Sigmoid colon (tissue), 7 donors: Measurements from ENCODE around the gene MAPRE2. TPM values are rescaled to one million over a fixed set of nuclear protein-coding genes. Genes with fewer than 3 reads are reported as not detected.

ENCODE experiments used
- DNase-seq: peaks from one replicate; pipeline ENCODE4 v3.0.0-alpha.2; 2019
- H3K27ac ChIP-seq, 4 donors: fragments of 200-600 bp; sonication (generic); one replicate each; pipeline ENCODE4 v1.5.1; 2016 to 2019; ENCODE audit warnings: mild to moderate bottlenecking in 1 of 4
- H3K27me3 ChIP-seq, 3 donors: fragments of 200-600 bp; sonication (generic); one replicate each; pipeline ENCODE4 v1.5.1; 2019; ENCODE audit warnings: mild to moderate bottlenecking in 1 of 3
- H3K36me3 ChIP-seq, 4 donors: fragments of 200-600 bp; sonication (generic); one replicate each; pipeline ENCODE4 v1.5.1; 2016 to 2019
- H3K4me1 ChIP-seq, 4 donors: fragments of 200-600 bp; sonication (generic); one replicate each; pipeline ENCODE4 v1.5.1; 2017 to 2019
- H3K4me3 ChIP-seq, 4 donors: fragments of 200-600 bp; sonication (generic); one replicate each; pipeline ENCODE4 v1.5.1; 2017 to 2019; ENCODE audit warnings: mild to moderate bottlenecking in 2 of 4, moderate library complexity in 1 of 4
- H3K9me3 ChIP-seq, 4 donors: fragments of 200-600 bp in 3 of 4; sonication (generic) in 3 of 4; one replicate each; pipeline versions ENCODE4 v1.5.1 to v1.6.1; 2013 to 2019
- CTCF ChIP-seq, 4 experiments: fragments of 450-650 bp in 3 of 4; fragments of 200-600 bp in 1 of 4; IDR thresholded peaks; one replicate each; pipeline ENCODE4 v1.5.1; 2016 to 2019; ENCODE audit warnings: antibody characterized with exemption in 4 of 4, mild to moderate bottlenecking in 3 of 4, moderate library complexity in 2 of 4
- EP300 ChIP-seq, 4 donors: sonication (generic); formaldehyde crosslinking; IDR thresholded peaks; one replicate each; pipeline ENCODE4 v1.6.1; 2017; ENCODE audit warnings: antibody characterized with exemption in 4 of 4
- POLR2A ChIP-seq, 2 donors: fragments of 450-650 bp; IDR thresholded peaks; one replicate each; pipeline ENCODE4 v1.6.1; 2016; ENCODE audit warnings: antibody characterized with exemption in 2 of 2, mild to moderate bottlenecking in 2 of 2, moderate library complexity in 2 of 2
- POLR2AphosphoS5 ChIP-seq, 4 donors: sonication (generic); formaldehyde crosslinking; IDR thresholded peaks; one replicate each; pipeline ENCODE4 v1.6.1; 2017; ENCODE audit warnings: antibody characterized with exemption in 4 of 4
- WGBS, 2 donors: extraction: QIAGEN DNeasy Blood & Tissue Kit; methylation state at CpG; one replicate each; pipeline ENCODE4 v1.1.7; 2013; 5-methylcytosine and 5-hydroxymethylcytosine counted together
- intact Hi-C: fragments of 100-400 bp; cut with DNase I; formaldehyde crosslinking; loops from one replicate; pipeline ENCODE4 v1.15.1; 2023
- polyA plus RNA-seq, 3 donors: library from polyadenylated mRNA; stranded (reverse); fragments of 200-250 nt; gene quantifications; one replicate each; pipeline ENCODE4 v1.2.3, GENCODE V29; 2013
- total RNA-seq, 4 donors: library from RNA; depleted of rRNA; stranded (reverse); fragments of >200 nt; gene quantifications; one replicate each; pipeline ENCODE4 v1.1.0, GENCODE V29; 2016
- donor health status: healthy with polysubstance abuse.
- donor health status: Bipolar disorder and iron deficiency.
- donor health status: healthy.

Gene MAPRE2
- total and polyA plus RNA-seq, 7 donors, result 14.0 to 31.6 (median 21.0) TPM

GRCh38 chr18:35174093-35174731 lies 133.0 kb downstream of the MAPRE2 start:
- H3K36me3 ChIP-seq, result no peaks in the 10 kb centered on the region
- intact Hi-C loops, result no loop called here
- 12 to 22% methylated on average over 5 of the region's 5 CpGs for WGBS, 2 donors
- DNase-seq, result no peak
- TF ChIP-seq EP300 (IDR thresholded peaks at IDR 0.05) (no peak), POLR2A (IDR thresholded peaks at IDR 0.05) (no peak), CTCF (IDR thresholded peaks at IDR 0.05) (no peak), POLR2AphosphoS5 (IDR thresholded peaks at IDR 0.05) (no peak)
- H3K27me3 ChIP-seq, result no peaks in the 10 kb centered on the region
- peaks cover 0 to 4% (median 0%) of the 10 kb centered on the region in 4 donors for H3K9me3 ChIP-seq
- no peak overlapping the region for H3K4me3 ChIP-seq
- no peak overlapping the region for H3K27ac ChIP-seq
- H3K4me1 ChIP-seq, result no peaks in the 10 kb centered on the region

GRCh38 chr18:35174745-35175144 lies 133.5 kb downstream of the MAPRE2 start:
- WGBS, 2 donors, result 54 to 74% methylated on average over 2 of the region's 2 CpGs
- intact Hi-C loops, result no loop called here

GRCh38 chr18:35176925-35177324 lies 135.7 kb downstream of the MAPRE2 start:
- Histone ChIP-seq H3K27ac (no peak overlapping the region), H3K27me3 (no peaks in the 10 kb centered on the region), H3K9me3 (peaks cover 0 to 4% (median 0%) of the 10 kb centered on the region in 4 donors), H3K36me3 (no peaks in the 10 kb centered on the region), H3K4me1 (no peaks in the 10 kb centered on the region), H3K4me3 (no peak overlapping the region)
- intact Hi-C loops, result no loop called here
- DNase-seq, result no peak
- 95 to 96% methylated on average over 3 of the region's 3 CpGs for WGBS, 2 donors
- TF ChIP-seq CTCF (IDR thresholded peaks at IDR 0.05), result no peak
- no peak for TF ChIP-seq POLR2AphosphoS5 (IDR thresholded peaks at IDR 0.05)
- TF ChIP-seq EP300 (IDR thresholded peaks at IDR 0.05), result no peak
- TF ChIP-seq POLR2A (IDR thresholded peaks at IDR 0.05), result no peak

More at GRCh38 chr18:35174745-35175144, 133.5 kb downstream of the MAPRE2 start:
- Histone ChIP-seq H3K36me3 (no peaks in the 10 kb centered on the region), H3K4me1 (no peaks in the 10 kb centered on the region), H3K9me3 (peaks cover 0 to 4% (median 0%) of the 10 kb centered on the region in 4 donors), H3K4me3 (no peak overlapping the region), H3K27ac (no peak overlapping the region), H3K27me3 (no peaks in the 10 kb centered on the region)
- no peak for DNase-seq
- no peak for TF ChIP-seq POLR2AphosphoS5 (IDR thresholded peaks at IDR 0.05)
- no peak for TF ChIP-seq CTCF (IDR thresholded peaks at IDR 0.05)
- no peak for TF ChIP-seq POLR2A (IDR thresholded peaks at IDR 0.05)

- no peak for DNase-seq
- Histone ChIP-seq H3K4me3 (no peak overlapping the region), H3K36me3 (no peaks in the 10 kb centered on the region), H3K27ac (no peak overlapping the region), H3K27me3 (no peaks in the 10 kb centered on the region), H3K9me3 (peaks cover 0 to 4% (median 0%) of the 10 kb centered on the region in 4 donors), H3K4me1 (no peaks in the 10 kb centered on the region)
- WGBS, 2 donors, result 89 to 91% methylated on average over 3 of the region's 3 CpGs
- TF ChIP-seq EP300 (IDR thresholded peaks at IDR 0.05) (no peak), POLR2AphosphoS5 (IDR thresholded peaks at IDR 0.05) (no peak), CTCF (IDR thresholded peaks at IDR 0.05) (no peak), POLR2A (IDR thresholded peaks at IDR 0.05) (no peak)
- intact Hi-C loops, result no loop called here
Measured at GRCh38 chr18:35178260-35178659, 137.0 kb downstream of the MAPRE2 start.

DNA sequence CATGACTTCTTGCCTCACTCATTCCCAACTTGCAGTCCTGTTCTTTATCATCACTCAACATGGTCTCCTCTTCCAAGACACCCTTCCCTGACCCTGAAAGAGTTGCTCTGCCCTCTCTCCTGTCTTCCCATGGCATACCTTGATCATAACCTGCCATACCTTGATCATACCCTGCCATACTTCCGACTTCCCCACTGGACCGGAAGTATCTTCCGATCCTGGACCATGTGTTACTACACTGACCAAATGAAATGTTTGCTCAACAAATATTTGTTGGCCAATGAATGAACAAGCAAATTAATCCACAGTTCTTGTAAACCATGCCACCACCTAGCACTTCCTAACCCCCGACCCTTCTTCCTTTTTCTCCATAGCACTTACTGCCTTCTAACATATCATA lies 138.7 kb downstream of the MAPRE2 start:
- TF ChIP-seq POLR2AphosphoS5 (IDR thresholded peaks at IDR 0.05), result no peak
- no peak for TF ChIP-seq EP300 (IDR thresholded peaks at IDR 0.05)
- no peak for TF ChIP-seq CTCF (IDR thresholded peaks at IDR 0.05)
- no peak for TF ChIP-seq POLR2A (IDR thresholded peaks at IDR 0.05)
- intact Hi-C loops, result no loop called here

More for the DNA sequence above, 138.7 kb downstream of the MAPRE2 start:
- Histone ChIP-seq H3K4me3 (no peak overlapping the region), H3K27ac (no peak overlapping the region), H3K4me1 (no peaks in the 10 kb centered on the region), H3K27me3 (no peaks in the 10 kb centered on the region), H3K36me3 (no peaks in the 10 kb centered on the region), H3K9me3 (peaks cover 0 to 4% (median 0%) of the 10 kb centered on the region in 4 donors)
- 90 to 92% methylated on average over 4 of the region's 4 CpGs for whole genome bisulfite sequencing, 2 donors
- no peak for DNase-seq
